GM18909 (cell line): ENCODE measurements around the gene NOTCH3.

Experiments
- ATAC-seq: cut with Tn5 transposase; IDR thresholded peaks from one replicate; pipeline ENCODE4 v1.9.1; 2021; ENCODE audit warnings: mild to moderate bottlenecking; ENCODE audit not compliant: unreplicated experiment, poor library complexity

Gene NOTCH3

GRCh38 chr19:15128162-15128770 is 72.5 kb downstream of the NOTCH3 start:
- no peak for ATAC-seq

DNA sequence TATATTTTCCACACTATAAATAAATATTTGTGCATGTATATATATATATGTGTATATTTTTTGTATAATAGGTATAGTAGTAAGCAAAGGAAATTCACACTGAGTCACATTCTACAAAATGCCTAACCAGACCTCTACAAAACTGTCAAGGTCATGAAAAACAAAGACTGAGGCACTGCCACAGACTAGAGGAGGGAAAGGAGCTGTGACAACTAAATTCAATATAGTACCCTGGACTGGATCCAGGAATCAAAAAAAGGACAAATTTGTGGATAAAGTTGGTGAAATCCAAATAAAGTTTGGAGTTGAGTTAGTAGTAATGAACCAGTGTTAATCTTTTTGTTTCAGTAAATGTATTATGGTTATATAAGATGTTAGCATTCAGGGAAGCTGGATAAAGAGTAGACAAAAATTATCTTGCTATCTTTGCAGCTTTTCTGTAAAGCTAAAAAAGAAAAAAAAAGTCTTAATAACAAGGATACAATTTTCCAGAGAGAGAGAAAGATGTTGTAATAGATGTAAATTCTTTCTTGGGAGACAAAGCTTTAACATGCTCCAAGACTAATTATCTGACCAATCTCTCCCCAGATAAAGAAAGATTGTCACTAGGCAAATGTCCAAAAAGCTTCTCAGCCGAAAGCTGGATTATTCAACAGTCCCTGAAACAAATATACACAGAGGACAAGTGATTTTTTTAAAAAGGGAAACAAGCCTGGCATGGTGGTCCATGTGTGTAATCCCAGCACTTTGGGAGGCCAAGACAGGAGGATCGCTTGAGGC is 74.5 kb downstream of the NOTCH3 start:
- no peak for ATAC-seq

- peak; percentile 89 for ATAC-seq
Measured at GRCh38 chr19:15125232-15126067, 75.3 kb downstream of the NOTCH3 start.

DNA sequence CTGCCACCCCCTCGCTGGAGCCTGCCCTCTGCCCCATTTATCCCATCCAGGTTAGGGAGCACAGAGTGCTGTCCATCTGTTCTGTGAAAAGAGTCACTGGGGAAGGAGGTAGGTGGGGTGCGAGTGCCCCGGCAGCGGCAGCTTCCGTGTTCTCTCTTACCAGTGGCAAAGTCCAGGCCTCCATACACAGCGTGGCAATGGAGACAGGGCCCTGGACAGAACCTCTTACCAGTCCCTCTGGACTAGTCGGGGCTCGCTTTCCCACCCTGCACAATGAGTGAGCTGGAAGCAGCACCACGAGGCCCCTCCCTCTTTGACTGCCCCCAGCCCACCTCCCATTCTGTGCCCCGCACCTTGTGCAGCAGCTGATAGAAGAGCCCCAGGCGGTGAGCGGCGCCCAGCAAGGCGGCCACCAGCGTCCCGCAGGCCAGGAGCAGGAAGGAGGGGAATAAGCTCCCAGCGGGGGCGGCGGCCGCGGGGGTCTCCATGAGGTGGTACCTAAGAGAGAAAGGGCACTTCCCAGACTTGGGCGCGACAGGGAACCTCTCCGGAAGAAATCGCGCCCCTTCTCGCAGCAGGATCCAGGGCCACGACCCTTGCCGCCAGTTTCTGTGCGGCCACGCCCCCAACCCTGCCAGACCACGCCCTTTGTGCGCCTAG is 76.1 kb downstream of the NOTCH3 start:
- peak; percentile 3 for ATAC-seq

GRCh38 chr19:15123900-15124299 is 76.9 kb downstream of the NOTCH3 start:
- ATAC-seq, result no peak

DNA sequence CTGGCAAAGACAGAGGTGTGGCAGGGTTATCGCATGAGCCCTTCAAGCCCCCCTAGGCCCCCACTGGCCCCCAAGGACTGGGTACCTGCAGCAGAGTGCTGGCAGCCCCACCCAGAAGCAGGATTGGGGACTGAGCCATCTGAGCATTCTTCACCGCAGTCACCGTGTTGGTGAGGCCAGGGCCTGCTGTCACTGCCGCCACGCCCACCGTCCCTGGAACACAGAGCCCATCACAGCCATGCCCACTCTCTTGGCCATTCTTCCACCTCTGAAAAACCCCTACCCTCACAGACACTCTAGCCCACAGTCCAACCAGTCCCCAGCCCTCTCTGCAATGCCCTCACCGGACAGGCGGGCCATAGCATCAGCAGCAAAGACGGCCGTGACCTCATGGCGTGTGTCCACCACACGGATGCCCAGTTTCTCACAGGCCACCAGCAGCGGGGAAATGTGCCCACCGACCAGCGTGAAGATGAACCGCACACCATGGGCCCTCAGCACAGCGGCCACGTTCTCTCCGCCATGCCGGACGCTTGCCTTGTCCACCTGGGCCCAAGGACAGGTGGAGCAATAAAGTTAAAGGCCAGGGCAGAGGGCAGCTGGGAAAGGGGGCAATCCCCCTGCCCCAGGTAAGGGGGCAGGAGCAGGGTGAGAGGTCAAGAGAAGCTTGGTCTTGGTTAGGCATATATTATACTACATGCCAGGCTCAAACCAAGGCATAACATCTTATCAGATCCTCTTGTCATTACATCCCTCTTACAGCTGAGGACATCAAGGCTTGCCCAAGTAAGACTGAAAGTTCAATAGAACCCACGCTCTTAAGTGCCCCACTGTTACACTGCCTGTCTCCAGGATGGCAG is 77.5 kb downstream of the NOTCH3 start:
- no peak for ATAC-seq

GRCh38 chr19:15122331-15123030 is 78.3 kb downstream of the NOTCH3 start:
- ATAC-seq, result no peak

DNA sequence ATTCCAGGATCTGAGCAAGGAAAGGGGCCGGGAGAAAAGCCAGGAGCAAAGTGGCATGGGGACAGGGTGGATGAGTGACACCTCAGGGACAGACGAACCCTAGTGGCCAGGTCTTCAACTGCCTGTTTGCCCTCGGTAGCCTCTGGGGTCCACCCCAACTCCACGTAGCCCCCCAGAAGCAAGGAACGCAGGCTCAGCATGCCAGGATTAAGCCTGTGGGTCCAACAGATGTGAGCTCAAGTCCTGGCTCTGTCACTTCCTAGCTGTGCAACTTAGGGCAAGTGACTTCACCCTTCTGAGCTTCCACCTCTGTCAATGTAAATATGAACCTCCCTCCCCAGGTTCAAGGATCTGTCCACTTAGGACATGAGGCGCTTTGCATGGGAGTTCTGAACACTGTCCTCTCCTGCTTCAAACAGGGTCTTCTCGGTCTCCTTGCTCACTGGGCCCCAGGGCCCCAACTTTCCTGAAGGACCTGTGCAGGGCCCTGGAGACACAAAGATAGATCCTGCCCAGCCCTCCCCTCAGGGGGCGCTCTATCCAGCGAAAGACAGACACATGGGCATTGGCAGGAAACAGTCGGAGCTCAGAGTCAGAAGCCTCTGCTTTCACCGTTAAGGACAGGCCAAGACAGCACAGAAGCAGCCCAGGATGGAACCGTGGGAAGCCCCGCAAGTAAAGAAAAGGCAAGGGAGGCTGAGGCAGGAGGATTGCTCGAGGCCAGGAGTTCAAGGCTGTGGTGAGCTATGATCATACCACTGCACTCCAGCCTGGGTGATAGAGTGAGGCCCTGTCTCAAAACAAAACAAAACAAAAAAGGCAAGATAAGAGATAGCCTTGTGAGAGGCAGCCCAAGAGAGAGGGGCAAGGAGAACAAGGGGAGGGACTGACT is 80.4 kb downstream of the NOTCH3 start:
- no peak for ATAC-seq

- no peak for ATAC-seq
Measured at GRCh38 chr19:15118789-15119494, 81.9 kb downstream of the NOTCH3 start.

DNA sequence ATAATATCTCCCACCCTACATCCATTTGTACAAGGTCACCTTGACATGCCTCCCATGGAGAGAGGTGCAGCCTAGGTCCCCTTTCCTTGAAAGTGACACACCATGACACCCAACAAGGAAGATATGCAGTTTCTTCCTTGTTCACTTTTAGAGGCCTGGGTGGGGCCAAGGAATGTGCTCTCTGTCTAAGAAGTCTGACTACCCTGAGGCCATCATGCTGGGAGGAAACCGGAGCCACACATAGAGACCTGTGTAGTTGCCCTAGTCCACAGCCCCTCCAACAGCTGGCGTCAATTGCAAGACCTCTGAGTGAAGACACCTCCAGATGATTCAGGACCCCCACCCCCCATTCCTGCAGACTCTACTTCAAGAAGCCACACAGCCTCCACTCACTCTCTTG is 82.5 kb downstream of the NOTCH3 start:
- no peak for ATAC-seq

DNA sequence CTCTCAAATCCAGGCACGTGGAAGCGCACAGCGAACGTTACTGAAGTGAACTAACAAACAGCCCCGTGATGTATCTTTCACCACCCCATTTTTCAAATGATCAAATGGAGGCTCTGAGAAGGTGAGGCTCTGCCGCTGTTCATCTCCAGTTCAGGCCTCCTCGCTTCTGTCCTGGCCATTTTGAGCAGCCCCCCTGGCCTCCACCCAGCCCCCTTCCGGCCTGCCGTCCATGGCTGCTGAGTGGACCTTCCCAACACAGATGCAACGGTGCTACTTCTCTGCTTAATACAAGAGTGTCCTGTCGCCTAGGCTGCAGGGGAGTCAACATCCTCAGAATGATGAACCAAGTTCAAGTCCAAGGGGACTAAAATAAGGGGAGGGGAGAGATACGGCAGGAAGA is 83.9 kb downstream of the NOTCH3 start:
- ATAC-seq, result no peak

- ATAC-seq, result no peak
Measured at GRCh38 chr19:15115762-15116615, 84.8 kb downstream of the NOTCH3 start.

- ATAC-seq, result no peak
Measured at GRCh38 chr19:15115080-15115479, 85.7 kb downstream of the NOTCH3 start.

DNA sequence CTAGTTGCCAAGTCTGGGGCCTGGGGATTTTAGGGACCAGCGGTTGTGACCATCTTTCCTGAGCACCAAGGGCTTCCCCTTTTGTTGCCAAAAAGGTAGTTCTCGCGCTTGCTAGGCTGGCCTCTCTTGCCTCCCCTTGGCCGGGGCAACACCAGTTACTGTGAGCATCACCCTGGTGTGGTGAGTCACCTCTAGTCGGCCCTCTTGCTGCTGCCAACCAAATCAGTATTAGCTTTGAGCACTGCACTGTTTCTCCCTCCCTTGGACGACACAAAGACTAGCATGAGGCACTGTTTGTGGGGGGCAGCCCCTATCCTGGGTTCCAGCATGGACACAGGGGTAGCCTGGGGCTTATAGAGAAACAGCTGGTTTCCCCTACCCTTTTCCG is 86.6 kb downstream of the NOTCH3 start:
- ATAC-seq, result no peak

DNA sequence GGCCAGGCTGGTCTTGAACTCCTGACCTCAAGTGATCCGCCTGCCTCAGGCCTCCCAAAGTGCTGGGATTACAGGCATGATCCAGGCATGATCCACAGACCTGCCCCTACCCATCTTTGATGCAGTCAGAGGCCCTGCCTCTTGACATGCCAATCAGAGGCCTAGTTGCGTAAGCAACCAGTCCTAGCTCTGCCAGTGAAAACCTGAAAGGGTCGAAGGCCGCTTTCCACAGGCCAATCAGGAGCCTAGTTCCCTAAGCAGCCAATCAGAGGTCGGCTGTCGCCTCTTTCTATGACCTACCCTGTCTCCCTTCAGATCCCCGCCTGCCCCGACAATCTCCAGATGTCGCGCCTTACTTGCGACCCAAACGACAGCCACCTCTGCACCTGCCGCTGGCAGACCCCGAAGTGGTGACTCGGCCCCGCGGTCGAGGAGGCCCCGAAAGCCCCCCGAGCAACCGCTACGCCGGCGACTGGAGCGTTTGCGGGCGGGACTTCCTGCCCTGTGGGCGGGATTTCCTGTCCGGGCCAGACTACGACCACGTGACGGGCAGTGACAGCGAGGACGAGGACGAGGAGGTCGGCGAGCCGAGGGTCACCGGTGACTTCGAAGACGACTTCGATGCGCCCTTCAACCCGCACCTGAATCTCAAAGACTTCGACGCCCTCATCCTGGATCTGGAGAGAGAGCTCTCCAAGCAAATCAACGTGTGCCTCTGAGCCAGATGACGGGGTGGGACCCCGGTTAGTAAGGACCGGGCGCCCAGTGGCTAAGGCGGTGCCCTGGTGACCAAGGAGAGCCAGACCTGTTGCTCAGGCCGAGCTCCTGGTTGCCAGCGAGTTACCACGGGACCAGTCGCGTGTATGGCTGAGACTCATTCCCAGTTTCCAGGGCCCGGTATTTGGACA is 87.3 kb downstream of the NOTCH3 start:
- no peak for ATAC-seq

- ATAC-seq, result no peak
Measured at GRCh38 chr19:15112385-15112784, 88.4 kb downstream of the NOTCH3 start.
